Endodermal cell (in vitro differentiated cells): Measurements from ENCODE around the gene CIZ1. TPM values are rescaled to one million over a fixed set of nuclear protein-coding genes. Genes with fewer than 3 reads are reported as not detected.

Experiments used
- DNase-seq: peaks from one replicate; pipeline ENCODE4 v3.0.0-alpha.2; 2017
- H3K27ac ChIP-seq: 2 replicates; pipeline ENCODE4 v1.5.1; 2013; ENCODE audit warnings: mild to moderate bottlenecking, low read depth, low read length, moderate library complexity
- H3K27me3 ChIP-seq: 2 replicates; pipeline ENCODE4 v1.6.1; 2013; ENCODE audit warnings: mild to moderate bottlenecking, low read length, moderate library complexity; ENCODE audit not compliant: insufficient read depth, control insufficient read depth, poor library complexity, severe bottlenecking
- H3K36me3 ChIP-seq: 2 replicates; pipeline ENCODE4 v1.7.0; 2013; ENCODE audit warnings: mild to moderate bottlenecking, low read length, moderate library complexity; ENCODE audit not compliant: control insufficient read depth, insufficient read depth
- H3K4me1 ChIP-seq: one replicate; pipeline ENCODE4 v1.7.0; 2013; ENCODE audit warnings: low read length; ENCODE audit not compliant: control insufficient read depth, insufficient read depth
- H3K4me3 ChIP-seq: 2 replicates; pipeline ENCODE4 v1.5.1; 2013; ENCODE audit warnings: mild to moderate bottlenecking, low read length, moderate library complexity
- H3K9ac ChIP-seq: 2 replicates; pipeline ENCODE4 v1.6.1; 2013; ENCODE audit warnings: mild to moderate bottlenecking, low read length, moderate library complexity; ENCODE audit not compliant: poor library complexity, severe bottlenecking; ENCODE audit errors: extremely low read depth
- H3K9me3 ChIP-seq: 2 replicates; pipeline ENCODE4 v1.6.1; 2013; ENCODE audit warnings: mild to moderate bottlenecking, low read length, moderate library complexity; ENCODE audit not compliant: control insufficient read depth
- H3K27ac Mint-ChIP-seq: 2 replicates; pipeline ENCODE4 v1.8.0; 2020; ENCODE audit warnings: mixed read lengths
- H3K27me3 Mint-ChIP-seq: 2 replicates; pipeline ENCODE4 v1.8.0; 2021; ENCODE audit warnings: mild to moderate bottlenecking, mixed read lengths; ENCODE audit not compliant: insufficient read depth
- H3K36me3 Mint-ChIP-seq: 2 replicates; pipeline ENCODE4 v1.8.0; 2020; ENCODE audit warnings: low read depth, mixed read lengths
- H3K4me1 Mint-ChIP-seq: 2 replicates; pipeline ENCODE4 v1.8.0; 2020; ENCODE audit warnings: mixed read lengths
- H3K4me3 Mint-ChIP-seq: 2 replicates; pipeline ENCODE4 v1.8.0; 2020; ENCODE audit warnings: mild to moderate bottlenecking, moderate library complexity, mixed read lengths
- H3K9me3 Mint-ChIP-seq: 2 replicates; pipeline ENCODE4 v1.8.0; 2020; ENCODE audit warnings: mild to moderate bottlenecking, mixed read lengths
- CTCF ChIP-seq: fragments of 200-600 bp; sonication (generic); conservative IDR thresholded peaks from 2 replicates; pipeline ENCODE4 v1.5.0; 2021; ENCODE audit warnings: antibody characterized with exemption, mild to moderate bottlenecking
- WGBS, 2 experiments: methylation state at CpG; one replicate each; pipeline versions ENCODE4 v1.1.5 to v1.1.7; 2013; ENCODE audit warnings: missing lambda C conversion rate in 2 of 2, mixed read lengths in 1 of 2; ENCODE audit not compliant: insufficient coverage in 1 of 2, insufficient read length in 1 of 2; 5-methylcytosine and 5-hydroxymethylcytosine counted together
- total RNA-seq, 2 donors: library from RNA; stranded (reverse); fragmentation: NEBNext Ultra II Directional in 1 of 2; extraction: Animal tissue kit (Norgen Biotek cat#: 25700) in 1 of 2; gene quantifications; 2 replicates in 1 of 2; 3 replicates in 1 of 2; pipeline ENCODE4 v1.2.1, GENCODE V29; 2021

Gene CIZ1
- total RNA-seq, 2 donors from 2014 or later: 115 to 117 TPM

- Mint-ChIP-seq H3K27ac (peak within 1 kb of the TSS; percentile 75), H3K4me3 (peak within 1 kb of the TSS; percentile 67), H3K36me3 (no peaks in the 10 kb centered on the region), H3K9me3 (no peaks in the 10 kb centered on the region), H3K27me3 (peaks cover 4% of the 10 kb centered on the region), H3K4me1 (peaks cover 12% of the 10 kb centered on the region)
- Histone ChIP-seq H3K4me1 (peaks cover 5% of the 10 kb centered on the region), H3K36me3 (no peaks in the 10 kb centered on the region), H3K4me3 (peak within 1 kb of the TSS; percentile 83), H3K9me3 (no peaks in the 10 kb centered on the region), H3K27ac (peak within 1 kb of the TSS; percentile 44), H3K9ac (peak within 1 kb of the TSS; percentile 57), H3K27me3 (no peaks in the 10 kb centered on the region)
- peak; percentile 89 for DNase-seq
- 1% methylated on average over 37 to 72 of the region's 72 CpGs for WGBS, 2 experiments
- peak; percentile 94 for TF ChIP-seq CTCF
These were observed 11.8 kb upstream of the CIZ1 start, which contains the start of gene DNM1 for GRCh38 chr9:128203024-128203706. Gene DNM1 (plus strand): TSS chr9:128203379. CDS start chr9:128203471, 92 bp downstream.

GRCh38 chr9:128202648-128203023 is 11.3 kb upstream of the CIZ1 start:
- Histone ChIP-seq H3K4me3 (peak overlapping the region; percentile 83), H3K36me3 (no peaks in the 10 kb centered on the region), H3K9ac (no peak overlapping the region), H3K27me3 (no peaks in the 10 kb centered on the region), H3K4me1 (peaks cover 5% of the 10 kb centered on the region), H3K27ac (no peak overlapping the region), H3K9me3 (no peaks in the 10 kb centered on the region)
- Mint-ChIP-seq H3K27me3 (peaks cover 4% of the 10 kb centered on the region), H3K4me3 (peak overlapping the region; percentile 67), H3K27ac (no peak overlapping the region), H3K9me3 (no peaks in the 10 kb centered on the region), H3K36me3 (no peaks in the 10 kb centered on the region), H3K4me1 (peaks cover 12% of the 10 kb centered on the region)
- WGBS, 2 experiments: 55 to 70% methylated on average over 2 of the region's 2 CpGs
- no peak for TF ChIP-seq CTCF
- DNase-seq: no peak

- Mint-ChIP-seq H3K9me3 (no peaks in the 10 kb centered on the region), H3K4me1 (peaks cover 7% of the 10 kb centered on the region), H3K27me3 (peaks cover 4% of the 10 kb centered on the region), H3K36me3 (no peaks in the 10 kb centered on the region), H3K4me3 (no peak overlapping the region), H3K27ac (no peak overlapping the region)
- Histone ChIP-seq H3K27me3 (no peaks in the 10 kb centered on the region), H3K27ac (peak overlapping the region; percentile 44), H3K9me3 (no peaks in the 10 kb centered on the region), H3K36me3 (no peaks in the 10 kb centered on the region), H3K4me1 (peaks cover 5% of the 10 kb centered on the region), H3K9ac (no peak overlapping the region), H3K4me3 (no peak overlapping the region)
- WGBS, 2 experiments: 73 to 79% methylated on average over 12 of the region's 13 CpGs
- TF ChIP-seq CTCF: no peak
- no peak for DNase-seq
These were observed 10.3 kb upstream of the CIZ1 start for GRCh38 chr9:128201441-128202369.
